DOHH2 (cell line): ENCODE measurements around the gene NEU3.

Experiments used
- H3F3A ChIP-seq: fragments of 200-600 bp; sonication (generic), shearing (Covaris generic); 2 replicates; pipeline ENCODE4 v1.6.0; 2016; ENCODE audit warnings: antibody characterized with exemption, mild to moderate bottlenecking; ENCODE audit not compliant: control insufficient read depth, insufficient read depth
- H3K27ac ChIP-seq: fragments of 200-600 bp; sonication (generic); 2 replicates; pipeline ENCODE4 v1.5.1; 2014; ENCODE audit warnings: low read depth, mild to moderate bottlenecking, low read length, moderate library complexity
- H3K27me3 ChIP-seq: fragments of 200-600 bp; sonication (generic); 2 replicates; pipeline ENCODE4 v1.6.1; 2014; ENCODE audit warnings: mild to moderate bottlenecking, low read length, mixed read lengths; ENCODE audit not compliant: control insufficient read depth
- H3K36me3 ChIP-seq: fragments of 200-600 bp; sonication (generic); 2 replicates; pipeline ENCODE4 v1.6.1; 2014; ENCODE audit warnings: mild to moderate bottlenecking, low read length, moderate library complexity, mixed read lengths; ENCODE audit not compliant: control insufficient read depth
- H3K4me1 ChIP-seq: fragments of 200-600 bp; sonication (generic); 2 replicates; pipeline ENCODE4 v1.6.1; 2014; ENCODE audit warnings: mild to moderate bottlenecking, low read length, mixed read lengths; ENCODE audit not compliant: control insufficient read depth
- H3K4me2 ChIP-seq: fragments of 200-600 bp; sonication (generic); 2 replicates; pipeline ENCODE4 v1.6.0; 2014; ENCODE audit warnings: mild to moderate bottlenecking, low read length, moderate library complexity
- H3K4me3 ChIP-seq: fragments of 200-600 bp; sonication (generic); 2 replicates; pipeline ENCODE4 v1.5.1; 2014; ENCODE audit warnings: mild to moderate bottlenecking, low read length, mixed read lengths
- H3K79me2 ChIP-seq: fragments of 200-600 bp; sonication (generic); 2 replicates; pipeline ENCODE4 v1.6.1; 2014; ENCODE audit warnings: mild to moderate bottlenecking, low read length, mixed read lengths; ENCODE audit not compliant: control insufficient read depth
- H3K9me2 ChIP-seq: fragments of 200-600 bp; sonication (generic); replicated peaks from 2 replicates; pipeline ENCODE4 v1.6.1; 2014; ENCODE audit warnings: mild to moderate bottlenecking, low read length, mixed read lengths; ENCODE audit not compliant: control insufficient read depth
- H3K9me3 ChIP-seq: fragments of 200-600 bp; sonication (generic); 2 replicates; pipeline ENCODE4 v1.6.1; 2014; ENCODE audit warnings: antibody characterized with exemption, low read length, mixed read lengths; ENCODE audit not compliant: control insufficient read depth, insufficient read depth
- H4K20me1 ChIP-seq: fragments of 200-600 bp; sonication (generic); 2 replicates; pipeline ENCODE4 v1.6.0; 2014; ENCODE audit warnings: low read depth, mild to moderate bottlenecking, antibody characterized with exemption, low read length, moderate library complexity; ENCODE audit not compliant: control insufficient read depth, insufficient read depth
- EZH2phosphoT487 ChIP-seq: fragments of 200-600 bp; sonication (generic); IDR thresholded peaks from 2 replicates; pipeline ENCODE4 v1.6.1; 2017; ENCODE audit warnings: borderline replicate concordance, mild to moderate bottlenecking, antibody characterized with exemption, low read length, moderate library complexity, mixed read lengths
- TF ChIP-seq, protein P1 (sequence below): fragments of 200-600 bp; sonication (generic); IDR thresholded peaks from one replicate; pipeline ENCODE4 v1.5.1; 2014; ENCODE audit warnings: antibody characterized with exemption, mild to moderate bottlenecking, low read depth, low read length; ENCODE audit not compliant: poor library complexity, severe bottlenecking

NEU3 gene

DNA sequence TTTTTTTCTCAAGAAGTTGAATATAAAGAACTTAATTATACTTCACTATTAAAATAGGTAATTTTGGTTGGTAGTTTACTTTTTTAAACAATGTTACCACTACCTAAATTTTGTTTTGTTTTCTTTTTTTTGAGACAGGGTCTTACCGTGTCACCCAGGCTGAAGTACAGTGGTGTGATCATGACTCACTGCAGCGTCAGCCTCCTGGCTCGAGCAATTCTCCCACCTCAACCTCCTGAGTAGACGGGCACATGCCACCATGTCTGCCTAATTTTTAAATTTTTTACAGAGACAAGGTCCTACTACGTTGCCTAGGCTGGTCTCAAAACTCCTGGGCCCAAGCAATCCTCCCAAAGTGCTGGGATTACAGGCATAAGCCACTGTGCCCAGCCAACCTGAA lies 22.1 kb upstream of the NEU3 start:
- H3K9me2 ChIP-seq, result no peaks in the 10 kb centered on the region
- H3K9me3 ChIP-seq, result no peaks in the 10 kb centered on the region
- peaks cover 88% of the 10 kb centered on the region for H3K79me2 ChIP-seq
- H4K20me1 ChIP-seq, result peaks cover 8% of the 10 kb centered on the region; the same call in 1 of the 2 replicates
- H3K4me2 ChIP-seq, result no peak overlapping the region
- peaks cover 9% of the 10 kb centered on the region for H3K4me1 ChIP-seq
- no peak overlapping the region for H3K27ac ChIP-seq
- no peaks in the 10 kb centered on the region for H3F3A ChIP-seq
- peaks cover 86% of the 10 kb centered on the region for H3K36me3 ChIP-seq
- no peak overlapping the region for H3K4me3 ChIP-seq
- TF ChIP-seq, protein P1, sequence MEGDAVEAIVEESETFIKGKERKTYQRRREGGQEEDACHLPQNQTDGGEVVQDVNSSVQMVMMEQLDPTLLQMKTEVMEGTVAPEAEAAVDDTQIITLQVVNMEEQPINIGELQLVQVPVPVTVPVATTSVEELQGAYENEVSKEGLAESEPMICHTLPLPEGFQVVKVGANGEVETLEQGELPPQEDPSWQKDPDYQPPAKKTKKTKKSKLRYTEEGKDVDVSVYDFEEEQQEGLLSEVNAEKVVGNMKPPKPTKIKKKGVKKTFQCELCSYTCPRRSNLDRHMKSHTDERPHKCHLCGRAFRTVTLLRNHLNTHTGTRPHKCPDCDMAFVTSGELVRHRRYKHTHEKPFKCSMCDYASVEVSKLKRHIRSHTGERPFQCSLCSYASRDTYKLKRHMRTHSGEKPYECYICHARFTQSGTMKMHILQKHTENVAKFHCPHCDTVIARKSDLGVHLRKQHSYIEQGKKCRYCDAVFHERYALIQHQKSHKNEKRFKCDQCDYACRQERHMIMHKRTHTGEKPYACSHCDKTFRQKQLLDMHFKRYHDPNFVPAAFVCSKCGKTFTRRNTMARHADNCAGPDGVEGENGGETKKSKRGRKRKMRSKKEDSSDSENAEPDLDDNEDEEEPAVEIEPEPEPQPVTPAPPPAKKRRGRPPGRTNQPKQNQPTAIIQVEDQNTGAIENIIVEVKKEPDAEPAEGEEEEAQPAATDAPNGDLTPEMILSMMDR, result no peak
- no peak for TF ChIP-seq EZH2phosphoT487
- no peaks in the 10 kb centered on the region for H3K27me3 ChIP-seq

DNA sequence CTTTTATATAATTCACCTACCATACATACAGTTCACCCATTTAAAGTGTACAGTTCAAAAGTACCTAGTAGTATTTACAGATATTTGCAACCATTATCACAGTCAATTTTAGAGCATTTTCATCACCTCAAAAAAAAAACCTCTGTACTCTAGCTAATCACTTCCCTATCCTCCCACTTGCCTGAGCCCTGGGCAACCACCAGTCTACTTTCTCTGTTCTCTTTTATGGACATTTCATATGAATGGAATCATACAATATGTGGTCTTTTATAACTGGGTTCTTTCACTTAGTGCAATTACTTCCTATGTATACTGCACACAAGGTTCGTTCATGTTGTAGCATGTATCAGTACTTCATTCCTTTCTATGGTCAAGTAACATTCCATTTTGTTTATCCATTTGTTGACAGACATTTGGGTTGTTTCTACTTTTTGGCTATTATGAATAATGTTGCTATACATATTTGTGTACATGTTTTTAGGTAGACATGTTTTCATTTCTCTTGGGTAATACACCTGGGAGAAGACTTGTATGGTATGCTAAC lies 17.8 kb upstream of the NEU3 start:
- no peaks in the 10 kb centered on the region for H3K9me2 ChIP-seq
- H3F3A ChIP-seq, result no peaks in the 10 kb centered on the region
- H4K20me1 ChIP-seq, result no peaks in the 10 kb centered on the region; the same call in 1 of the 2 replicates
- H3K36me3 ChIP-seq, result peaks cover 92% of the 10 kb centered on the region
- no peak overlapping the region for H3K27ac ChIP-seq
- TF ChIP-seq, protein P1, result no peak
- no peak for TF ChIP-seq EZH2phosphoT487
- no peak overlapping the region for H3K4me2 ChIP-seq
- no peaks in the 10 kb centered on the region for H3K27me3 ChIP-seq
- no peaks in the 10 kb centered on the region for H3K4me1 ChIP-seq
- no peak overlapping the region for H3K4me3 ChIP-seq
- peaks cover 54% of the 10 kb centered on the region for H3K79me2 ChIP-seq
- H3K9me3 ChIP-seq, result no peaks in the 10 kb centered on the region

DNA sequence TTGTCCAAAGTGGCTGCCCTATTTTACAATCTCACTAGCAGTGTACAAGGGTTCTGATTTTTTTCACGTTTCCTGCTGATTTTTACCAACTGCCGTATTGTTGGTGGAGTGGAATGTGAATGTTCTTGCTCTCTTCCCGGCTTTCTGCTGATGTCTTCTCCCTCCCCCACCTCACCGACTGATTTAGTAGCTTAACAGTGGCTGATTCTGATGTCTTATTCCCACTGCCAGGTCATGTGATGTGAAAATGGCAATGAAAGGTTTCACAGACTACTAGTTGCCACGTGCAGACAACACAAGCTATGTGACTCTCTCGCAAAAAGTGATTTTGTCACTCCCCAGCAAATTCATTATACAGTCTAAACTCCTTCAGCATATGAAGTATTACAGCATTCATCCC lies 17.3 kb upstream of the NEU3 start:
- Histone ChIP-seq H3F3A (no peaks in the 10 kb centered on the region), H3K4me2 (no peak overlapping the region), H3K4me3 (no peak overlapping the region), H4K20me1 (no peaks in the 10 kb centered on the region; the same call in 1 of the 2 replicates), H3K4me1 (no peaks in the 10 kb centered on the region), H3K36me3 (peaks cover 92% of the 10 kb centered on the region), H3K9me3 (no peaks in the 10 kb centered on the region), H3K9me2 (no peaks in the 10 kb centered on the region), H3K27ac (no peak overlapping the region), H3K79me2 (peaks cover 49% of the 10 kb centered on the region), H3K27me3 (no peaks in the 10 kb centered on the region)
- no peak for TF ChIP-seq EZH2phosphoT487
- TF ChIP-seq, protein P1, result no peak
